Measurements from ENCODE around the gene LTBR. TPM values are rescaled to one million over a fixed set of nuclear protein-coding genes. Genes with fewer than 3 reads are reported as not detected.

LTBR gene
- total RNA-seq, 1 experiment from 2014 or later, result 3.1 TPM

DNA sequence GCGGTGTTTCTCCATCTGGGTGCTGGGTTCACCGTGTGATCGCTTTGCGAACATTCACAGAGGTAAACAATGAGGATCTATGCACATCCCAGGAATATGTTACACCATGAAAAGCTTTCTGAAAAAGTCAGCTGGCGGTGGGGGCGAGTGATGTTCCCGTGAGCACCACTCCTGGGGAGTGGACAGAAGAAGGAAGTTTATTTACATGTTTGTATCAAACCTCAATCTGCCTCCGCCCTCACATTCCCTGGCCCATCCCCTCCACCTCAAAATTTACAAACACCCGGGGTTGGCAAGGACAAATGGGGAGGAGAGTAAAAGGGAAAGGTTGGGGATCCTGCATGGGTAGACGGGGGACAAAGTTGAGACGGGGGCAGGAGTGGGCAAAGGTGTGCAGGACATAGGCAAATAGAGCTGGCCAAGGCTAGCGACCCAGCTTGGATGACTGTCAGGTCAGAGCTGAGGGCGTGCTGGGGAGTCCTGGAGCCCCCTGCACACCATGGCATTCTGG lies 49.0 kb upstream of the LTBR start:
- Histone ChIP-seq H3K4me1 (ENCODE audit: control insufficient read depth, insufficient read depth, low read length) (peaks cover 63% of the 10 kb centered on the region), H3K27me3 (ENCODE audit: control insufficient read depth, insufficient read depth, low read length) (no peaks in the 10 kb centered on the region), H3K9me3 (ENCODE audit: control insufficient read depth, insufficient read depth, low read depth, low read length) (no peaks in the 10 kb centered on the region), H3K4me3 (ENCODE audit: low read depth in 2 of 2, low read length in 2 of 2) (peak overlapping the region in 1 of 2 experiments; percentile 71; a peak in 2 of 4 replicates), H3K27ac (ENCODE audit: low read length) (peak overlapping the region; percentile 99), H3K36me3 (ENCODE audit: control insufficient read depth, insufficient read depth, low read length) (peaks cover 9% of the 10 kb centered on the region)
- ATAC-seq, result no peak
- in situ Hi-C loops (cut with HindIII; ENCODE audit: low pct_unique_long_range_greater_than_20kb, low sequenced_read_pairs), result no loop called here
- POLR2A ChIA-PET, result interaction anchor here (0.6 kb wide), 1 partner anchor 71 kb away, joined by 3 read pairs; no protein-coding TSS in a partner anchor
- CTCF ChIA-PET, result interaction anchor here (0.7 kb wide), 1 partner anchor 197 kb away, joined by 5 read pairs; no protein-coding TSS in a partner anchor
- intact Hi-C loops (cut with micrococcal nuclease; ENCODE audit: unreplicated experiment), result loop anchor here (5.0 kb wide), 1 partner anchor 37 kb away; no protein-coding TSS in a partner anchor
- no peak for DNase-seq (ENCODE audit: low read depth, low spot score)
- no TSS peak for BruUV-seq (replicated peaks)
- TF ChIP-seq SIN3A (IDR thresholded peaks at IDR 0.05; ENCODE audit: borderline replicate concordance, insufficient read depth, low read depth, low read length), result no peak
- TF ChIP-seq, protein P1, sequence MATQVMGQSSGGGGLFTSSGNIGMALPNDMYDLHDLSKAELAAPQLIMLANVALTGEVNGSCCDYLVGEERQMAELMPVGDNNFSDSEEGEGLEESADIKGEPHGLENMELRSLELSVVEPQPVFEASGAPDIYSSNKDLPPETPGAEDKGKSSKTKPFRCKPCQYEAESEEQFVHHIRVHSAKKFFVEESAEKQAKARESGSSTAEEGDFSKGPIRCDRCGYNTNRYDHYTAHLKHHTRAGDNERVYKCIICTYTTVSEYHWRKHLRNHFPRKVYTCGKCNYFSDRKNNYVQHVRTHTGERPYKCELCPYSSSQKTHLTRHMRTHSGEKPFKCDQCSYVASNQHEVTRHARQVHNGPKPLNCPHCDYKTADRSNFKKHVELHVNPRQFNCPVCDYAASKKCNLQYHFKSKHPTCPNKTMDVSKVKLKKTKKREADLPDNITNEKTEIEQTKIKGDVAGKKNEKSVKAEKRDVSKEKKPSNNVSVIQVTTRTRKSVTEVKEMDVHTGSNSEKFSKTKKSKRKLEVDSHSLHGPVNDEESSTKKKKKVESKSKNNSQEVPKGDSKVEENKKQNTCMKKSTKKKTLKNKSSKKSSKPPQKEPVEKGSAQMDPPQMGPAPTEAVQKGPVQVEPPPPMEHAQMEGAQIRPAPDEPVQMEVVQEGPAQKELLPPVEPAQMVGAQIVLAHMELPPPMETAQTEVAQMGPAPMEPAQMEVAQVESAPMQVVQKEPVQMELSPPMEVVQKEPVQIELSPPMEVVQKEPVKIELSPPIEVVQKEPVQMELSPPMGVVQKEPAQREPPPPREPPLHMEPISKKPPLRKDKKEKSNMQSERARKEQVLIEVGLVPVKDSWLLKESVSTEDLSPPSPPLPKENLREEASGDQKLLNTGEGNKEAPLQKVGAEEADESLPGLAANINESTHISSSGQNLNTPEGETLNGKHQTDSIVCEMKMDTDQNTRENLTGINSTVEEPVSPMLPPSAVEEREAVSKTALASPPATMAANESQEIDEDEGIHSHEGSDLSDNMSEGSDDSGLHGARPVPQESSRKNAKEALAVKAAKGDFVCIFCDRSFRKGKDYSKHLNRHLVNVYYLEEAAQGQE (IDR thresholded peaks at IDR 0.05; ENCODE audit: insufficient read depth in 1 of 2, low read depth in 2 of 2, low read length in 1 of 2), result no peak
- TF ChIP-seq, protein P2, sequence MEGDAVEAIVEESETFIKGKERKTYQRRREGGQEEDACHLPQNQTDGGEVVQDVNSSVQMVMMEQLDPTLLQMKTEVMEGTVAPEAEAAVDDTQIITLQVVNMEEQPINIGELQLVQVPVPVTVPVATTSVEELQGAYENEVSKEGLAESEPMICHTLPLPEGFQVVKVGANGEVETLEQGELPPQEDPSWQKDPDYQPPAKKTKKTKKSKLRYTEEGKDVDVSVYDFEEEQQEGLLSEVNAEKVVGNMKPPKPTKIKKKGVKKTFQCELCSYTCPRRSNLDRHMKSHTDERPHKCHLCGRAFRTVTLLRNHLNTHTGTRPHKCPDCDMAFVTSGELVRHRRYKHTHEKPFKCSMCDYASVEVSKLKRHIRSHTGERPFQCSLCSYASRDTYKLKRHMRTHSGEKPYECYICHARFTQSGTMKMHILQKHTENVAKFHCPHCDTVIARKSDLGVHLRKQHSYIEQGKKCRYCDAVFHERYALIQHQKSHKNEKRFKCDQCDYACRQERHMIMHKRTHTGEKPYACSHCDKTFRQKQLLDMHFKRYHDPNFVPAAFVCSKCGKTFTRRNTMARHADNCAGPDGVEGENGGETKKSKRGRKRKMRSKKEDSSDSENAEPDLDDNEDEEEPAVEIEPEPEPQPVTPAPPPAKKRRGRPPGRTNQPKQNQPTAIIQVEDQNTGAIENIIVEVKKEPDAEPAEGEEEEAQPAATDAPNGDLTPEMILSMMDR (IDR thresholded peaks at IDR 0.05), result no peak
- TF ChIP-seq TCF7L2 (IDR thresholded peaks at IDR 0.05; ENCODE audit: low read depth, low read length), result no peak

DNA sequence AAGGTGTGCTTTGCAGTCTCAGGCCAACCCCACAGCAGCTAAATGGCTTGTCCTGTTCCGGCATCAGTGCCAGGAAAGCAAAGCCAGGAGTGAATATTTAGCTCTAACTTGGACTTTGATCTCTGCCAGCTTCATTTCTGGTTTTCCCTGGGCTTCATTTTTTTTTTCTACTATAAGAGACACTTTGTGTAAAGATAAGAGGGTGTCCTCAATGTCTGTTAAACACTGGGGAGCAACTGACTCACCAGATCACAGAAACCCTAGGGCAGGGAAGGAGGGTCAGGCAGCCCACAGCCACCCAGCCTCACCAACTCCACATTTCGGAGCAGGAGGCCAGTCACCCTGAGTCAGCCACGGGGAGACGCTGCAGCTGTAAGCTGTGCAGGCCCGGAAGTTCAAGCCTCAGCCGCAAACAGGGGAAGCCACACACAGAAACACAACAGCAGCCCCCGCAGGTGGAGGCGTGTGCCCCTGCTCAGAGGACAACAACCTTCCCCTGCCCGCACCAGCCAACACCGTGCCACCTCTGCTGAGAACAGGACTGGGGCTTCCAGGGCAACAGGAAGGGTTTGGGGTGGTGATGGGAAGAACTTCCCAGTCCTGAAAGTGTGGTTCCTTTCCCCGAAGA lies 48.4 kb upstream of the LTBR start:
- intact Hi-C loops (cut with micrococcal nuclease; ENCODE audit: unreplicated experiment), result loop anchor here (5.0 kb wide), 1 partner anchor 37 kb away; no protein-coding TSS in a partner anchor
- TF ChIP-seq SIN3A (IDR thresholded peaks at IDR 0.05; ENCODE audit: borderline replicate concordance, insufficient read depth, low read depth, low read length), result no peak
- no peak for TF ChIP-seq TCF7L2 (IDR thresholded peaks at IDR 0.05; ENCODE audit: low read depth, low read length)
- TF ChIP-seq, protein P1 (IDR thresholded peaks at IDR 0.05; ENCODE audit: insufficient read depth in 1 of 2, low read depth in 2 of 2, low read length in 1 of 2), result no peak
- TF ChIP-seq, protein P2 (IDR thresholded peaks at IDR 0.05), result no peak
- no peak; the same call in 1 of the 2 replicates for TF ChIP-seq POLR2AphosphoS5 (IDR thresholded peaks at IDR 0.05; ENCODE audit: low read depth, low read length)

More for the DNA sequence above, 48.4 kb upstream of the LTBR start:
- BruUV-seq (replicated peaks), result no TSS peak
- Histone ChIP-seq H3K36me3 (ENCODE audit: control insufficient read depth, insufficient read depth, low read length) (peaks cover 9% of the 10 kb centered on the region), H3K4me3 (ENCODE audit: low read depth in 2 of 2, low read length in 2 of 2) (peak overlapping the region; percentile 71 to 94), H3K27ac (ENCODE audit: low read length) (peak overlapping the region; percentile 99), H3K9me3 (ENCODE audit: control insufficient read depth, insufficient read depth, low read depth, low read length) (no peaks in the 10 kb centered on the region), H3K27me3 (ENCODE audit: control insufficient read depth, insufficient read depth, low read length) (no peaks in the 10 kb centered on the region), H3K4me1 (ENCODE audit: control insufficient read depth, insufficient read depth, low read length) (peaks cover 63% of the 10 kb centered on the region)
- ATAC-seq (peak; percentile 12; the same call in 1 of the 2 replicates), DNase-seq (ENCODE audit: low read depth, low spot score) (no peak)
- in situ Hi-C loops (cut with HindIII; ENCODE audit: low pct_unique_long_range_greater_than_20kb, low sequenced_read_pairs), result no loop called here
- CTCF ChIA-PET, result interaction anchor here (0.7 to 1.3 kb wide), 2 partner anchors 10 to 196 kb away, joined by 5 read pairs; no protein-coding TSS in a partner anchor
- POLR2A ChIA-PET, result interaction anchor here (0.9 kb wide), 2 partner anchors 39 to 85 kb away, joined by 3 to 4 read pairs; no protein-coding TSS in a partner anchor
